H1 (cell line): ENCODE results near the gene INHBB. TPM values are rescaled to one million over a fixed set of nuclear protein-coding genes. Genes with fewer than 3 reads are reported as not detected.

Experiments used
- ASH2L ChIP-seq: fragments of 200-600, 300-600 bp; sonication (generic); IDR thresholded peaks from one replicate; pipeline ENCODE4 v1.7.1; 2017; ENCODE audit warnings: low read length
- CHD2 ChIP-seq: IDR thresholded peaks from 2 replicates; pipeline ENCODE4 v1.6.1; 2012; ENCODE audit warnings: low read length, improper control_type of control experiment
- CTCF ChIP-seq, 3 experiments: IDR thresholded peaks; 1 replicate in 2 of 3; 2 replicates in 1 of 3; pipeline versions ENCODE4 v1.5.1 to v1.6.1; 2011; ENCODE audit warnings: low read length in 3 of 3, mild to moderate bottlenecking in 3 of 3, inconsistent platforms in 2 of 3, low read depth in 1 of 3, moderate library complexity in 1 of 3; ENCODE audit not compliant: insufficient read depth in 1 of 3; ENCODE audit errors: control extremely low read depth in 1 of 3
- GABPA ChIP-seq: IDR thresholded peaks from 2 replicates; pipeline ENCODE4 v1.6.1; 2011; ENCODE audit warnings: mild to moderate bottlenecking, low read length, moderate library complexity, borderline replicate concordance; ENCODE audit not compliant: insufficient read depth
- KDM5A ChIP-seq: fragments of 200-600 bp; IDR thresholded peaks from 2 replicates; pipeline ENCODE4 v1.7.1; 2012; ENCODE audit warnings: mild to moderate bottlenecking, low read length, inconsistent platforms, mixed read lengths
- MAFK ChIP-seq: IDR thresholded peaks from 2 replicates; pipeline ENCODE4 v1.6.1; 2012; ENCODE audit warnings: low read depth, mild to moderate bottlenecking, improper control_type of control experiment, low read length
- MAX ChIP-seq: IDR thresholded peaks from 2 replicates; pipeline ENCODE4 v1.6.1; 2012; ENCODE audit warnings: inconsistent platforms
- PHF8 ChIP-seq: fragments of 200-600 bp; sonication (generic); conservative IDR thresholded peaks from 2 replicates; pipeline ENCODE4 v1.7.1; 2012; ENCODE audit warnings: low read depth, mild to moderate bottlenecking, inconsistent platforms, low read length, moderate library complexity
- POU5F1 ChIP-seq: IDR thresholded peaks from 2 replicates; pipeline ENCODE4 v1.6.1; 2011; ENCODE audit warnings: low read depth, mild to moderate bottlenecking, low read length, moderate library complexity
- RAD21 ChIP-seq, 2 experiments: IDR thresholded peaks in 1 of 2; conservative IDR thresholded peaks in 1 of 2; 2 replicates each; pipeline ENCODE4 v1.6.1; 2011; ENCODE audit warnings: low read depth in 2 of 2, low read length in 2 of 2, improper control_type of control experiment in 1 of 2, inconsistent platforms in 1 of 2, mild to moderate bottlenecking in 1 of 2, moderate library complexity in 1 of 2
- SP2 ChIP-seq: IDR thresholded peaks from 2 replicates; pipeline ENCODE4 v1.6.1; 2012; ENCODE audit warnings: mild to moderate bottlenecking, low read length, inconsistent platforms
- polyA plus RNA-seq, 7 experiments: library from polyadenylated mRNA; depleted of rRNA in 3 of 7; stranded (reverse) in 5 of 7; unstranded in 2 of 7; fragments of >200 nt in 5 of 7; fragments of 200-250 nt in 2 of 7; gene quantifications; 1 replicate in 5 of 7; 2 replicates in 1 of 7; 4 replicates in 1 of 7; pipeline versions ENCODE4 v1.2.1 to v1.2.3, GENCODE V29; 2011 to 2013; ENCODE audit warnings: missing spikeins in 2 of 7, mixed read lengths in 2 of 7
- total RNA-seq: library from RNA; stranded (reverse); fragmentation: NEBNext Ultra II Directional; extraction: Animal tissue kit (Norgen Biotek cat#: 25700); gene quantifications from 2 replicates; pipeline ENCODE4 v1.2.1, GENCODE V29; 2021

INHBB gene
- total and polyA plus RNA-seq, 2 of the 8 experiments (the other 6 are each of a cell fraction or from before 2014, with no cell fraction given) = 0.30 to 0.32 TPM

- TF ChIP-seq ASH2L = no peak
- peak; percentile 69; the same call in 1 of the 2 replicates for TF ChIP-seq GABPA
- TF ChIP-seq KDM5A = no peak
- peak; percentile 98 to 99 for TF ChIP-seq RAD21 (IDR thresholded peaks at IDR 0.05 in 1 of 2, conservative IDR thresholded peaks at IDR 0.05 in 1 of 2; ENCODE audit: low read depth in 2 of 2, low read length in 2 of 2)
- TF ChIP-seq POU5F1 = no peak
- no peak for TF ChIP-seq PHF8
- TF ChIP-seq CTCF (IDR thresholded peaks at IDR 0.05; ENCODE audit: control extremely low read depth in 1 of 3, insufficient read depth in 1 of 3, low read depth in 1 of 3, low read length in 3 of 3) = peak in 2 of 3 experiments; percentile 91 to 97; a peak in 3 of 4 replicates
- peak; percentile 19; the same call in 1 of the 2 replicates for TF ChIP-seq MAX
- no peak for TF ChIP-seq MAFK
- TF ChIP-seq SP2 = no peak
- no peak for TF ChIP-seq CHD2
Measured at GRCh38 chr2:120343433-120344105, 2.4 kb upstream of the INHBB start (continued).
